Measurements from ENCODE around the gene PIM3. TPM values are rescaled to one million over a fixed set of nuclear protein-coding genes. Genes with fewer than 3 reads are reported as not detected.
A peak's percentile ranks its signal among the peaks of the same experiment; 100 is the strongest.

Gene PIM3
- total RNA-seq, 1 experiment from 2014 or later = 58.2 TPM

- H3K27ac ChIP-seq (ENCODE audit: low read length) = no peak overlapping the region
- TF ChIP-seq, protein P1, sequence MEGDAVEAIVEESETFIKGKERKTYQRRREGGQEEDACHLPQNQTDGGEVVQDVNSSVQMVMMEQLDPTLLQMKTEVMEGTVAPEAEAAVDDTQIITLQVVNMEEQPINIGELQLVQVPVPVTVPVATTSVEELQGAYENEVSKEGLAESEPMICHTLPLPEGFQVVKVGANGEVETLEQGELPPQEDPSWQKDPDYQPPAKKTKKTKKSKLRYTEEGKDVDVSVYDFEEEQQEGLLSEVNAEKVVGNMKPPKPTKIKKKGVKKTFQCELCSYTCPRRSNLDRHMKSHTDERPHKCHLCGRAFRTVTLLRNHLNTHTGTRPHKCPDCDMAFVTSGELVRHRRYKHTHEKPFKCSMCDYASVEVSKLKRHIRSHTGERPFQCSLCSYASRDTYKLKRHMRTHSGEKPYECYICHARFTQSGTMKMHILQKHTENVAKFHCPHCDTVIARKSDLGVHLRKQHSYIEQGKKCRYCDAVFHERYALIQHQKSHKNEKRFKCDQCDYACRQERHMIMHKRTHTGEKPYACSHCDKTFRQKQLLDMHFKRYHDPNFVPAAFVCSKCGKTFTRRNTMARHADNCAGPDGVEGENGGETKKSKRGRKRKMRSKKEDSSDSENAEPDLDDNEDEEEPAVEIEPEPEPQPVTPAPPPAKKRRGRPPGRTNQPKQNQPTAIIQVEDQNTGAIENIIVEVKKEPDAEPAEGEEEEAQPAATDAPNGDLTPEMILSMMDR (IDR thresholded peaks at IDR 0.05) = no peak
- no peak for TF ChIP-seq REST (IDR thresholded peaks at IDR 0.05; ENCODE audit: insufficient read depth in 1 of 2, low read depth in 2 of 2, low read length in 1 of 2)
- no peak for TF ChIP-seq SIN3A (IDR thresholded peaks at IDR 0.05; ENCODE audit: borderline replicate concordance, insufficient read depth, low read depth, low read length)
- no peak for TF ChIP-seq POLR2AphosphoS5 (IDR thresholded peaks at IDR 0.05; ENCODE audit: low read depth, low read length)
- TF ChIP-seq TCF7L2 (IDR thresholded peaks at IDR 0.05; ENCODE audit: low read depth, low read length) = no peak
- H3K4me3 ChIP-seq (ENCODE audit: low read depth in 2 of 2, low read length in 2 of 2) = no peak overlapping the region
- ChIA-PET CTCF (interaction anchor here (0.8 to 1.0 kb wide), 2 partner anchors 10 to 35 kb away, joined by 3 read pairs; no protein-coding TSS in a partner anchor), POLR2A (no interaction called here)
- no peaks in the 10 kb centered on the region for H3K27me3 ChIP-seq (ENCODE audit: control insufficient read depth, insufficient read depth, low read length)
- in situ Hi-C loops (cut with HindIII; ENCODE audit: low pct_unique_long_range_greater_than_20kb, low sequenced_read_pairs) (no loop called here), intact Hi-C loops (cut with micrococcal nuclease; ENCODE audit: unreplicated experiment) (no loop called here)
- BruUV-seq (replicated peaks) = no TSS peak
- H3K4me1 ChIP-seq (ENCODE audit: control insufficient read depth, insufficient read depth, low read length) = peaks cover 24% of the 10 kb centered on the region
- H3K36me3 ChIP-seq (ENCODE audit: control insufficient read depth, insufficient read depth, low read length) = no peaks in the 10 kb centered on the region
- no peaks in the 10 kb centered on the region for H3K9me3 ChIP-seq (ENCODE audit: control insufficient read depth, insufficient read depth, low read depth, low read length)
- no peak for ATAC-seq
- DNase-seq (ENCODE audit: low read depth, low spot score) = no peak
Observed at GRCh38 chr22:49995361-49996118, 35.0 kb downstream of the PIM3 start.

DNA sequence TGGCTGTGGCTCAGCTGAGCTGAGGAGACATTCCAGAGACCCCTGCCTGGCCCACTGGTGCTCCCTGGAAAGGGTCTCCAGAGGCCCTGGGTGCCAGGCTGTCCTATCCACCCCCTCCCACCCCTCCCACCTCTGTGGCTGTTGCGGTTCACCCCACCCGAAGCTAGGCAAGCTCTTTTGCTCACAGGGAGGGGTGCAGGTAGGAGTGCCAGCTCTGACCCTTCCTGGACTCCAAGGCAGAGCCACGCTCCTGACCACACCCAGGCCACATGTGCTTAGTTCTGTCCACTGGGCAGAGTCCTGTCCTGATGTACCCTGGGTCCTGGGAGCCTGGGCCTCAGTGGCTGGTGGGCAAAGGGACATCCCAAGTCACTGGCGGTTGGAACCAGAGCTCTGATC, 35.5 kb downstream of the PIM3 start:
- Histone ChIP-seq H3K9me3 (ENCODE audit: control insufficient read depth, insufficient read depth, low read depth, low read length) (no peaks in the 10 kb centered on the region), H3K27me3 (ENCODE audit: control insufficient read depth, insufficient read depth, low read length) (no peaks in the 10 kb centered on the region), H3K4me1 (ENCODE audit: control insufficient read depth, insufficient read depth, low read length) (peaks cover 24% of the 10 kb centered on the region), H3K27ac (ENCODE audit: low read length) (peak overlapping the region; percentile 44; the same call in 1 of the 2 replicates), H3K36me3 (ENCODE audit: control insufficient read depth, insufficient read depth, low read length) (no peaks in the 10 kb centered on the region), H3K4me3 (ENCODE audit: low read depth in 2 of 2, low read length in 2 of 2) (no peak overlapping the region)
- ChIA-PET CTCF (no interaction called here), POLR2A (no interaction called here)
- ATAC-seq (no peak), DNase-seq (ENCODE audit: low read depth, low spot score) (no peak)
- intact Hi-C loops (cut with micrococcal nuclease; ENCODE audit: unreplicated experiment) (no loop called here), in situ Hi-C loops (cut with HindIII; ENCODE audit: low pct_unique_long_range_greater_than_20kb, low sequenced_read_pairs) (no loop called here)
- TF ChIP-seq, protein P1 (IDR thresholded peaks at IDR 0.05) = no peak
- TF ChIP-seq POLR2AphosphoS5 (IDR thresholded peaks at IDR 0.05; ENCODE audit: low read depth, low read length) = no peak
- no peak for TF ChIP-seq SIN3A (IDR thresholded peaks at IDR 0.05; ENCODE audit: borderline replicate concordance, insufficient read depth, low read depth, low read length)
- TF ChIP-seq REST (IDR thresholded peaks at IDR 0.05; ENCODE audit: insufficient read depth in 1 of 2, low read depth in 2 of 2, low read length in 1 of 2) = no peak
- no peak for TF ChIP-seq TCF7L2 (IDR thresholded peaks at IDR 0.05; ENCODE audit: low read depth, low read length)
- no TSS peak for BruUV-seq (replicated peaks)
